GM12878 (cell line): ENCODE measurements around the gene SPANXN4. TPM values are rescaled to one million over a fixed set of nuclear protein-coding genes. Genes with fewer than 3 reads are reported as not detected.
A peak's percentile ranks its signal among the peaks of the same experiment; 100 is the strongest.

ENCODE experiments used
- ATAC-seq: fragments of 200-7000 bp; cut with Tn5 transposase; 3 replicates; pipeline ENCODE4 v1.9.1; 2020; ENCODE audit warnings: mild to moderate bottlenecking, moderate library complexity
- BruUV-seq: library from RNA; stranded (reverse); fragments of 400-500 nt; replicated peaks from 2 replicates; lab custom pipeline; 2021; lab: Mats Ljungman, UMichigan
- CTCF ChIA-PET: fragments of 300-600 bp; sonication (Branson Sonifier 250); formaldehyde crosslinking; extraction: SDS; loops from one replicate; lab custom pipeline; 2021; ENCODE audit warnings: inconsistent platforms; lab: Yijun Ruan, JAX
- POLR2A ChIA-PET: fragments of 350-600 bp; formaldehyde crosslinking; extraction: SDS; loops from one replicate; lab custom pipeline; 2021; ENCODE audit warnings: inconsistent platforms; lab: Charles Lee
- RAD21 ChIA-PET: fragments of 300-600 bp; sonication (Branson Sonifier 250); formaldehyde crosslinking; loops from one replicate; lab custom pipeline; 2023; ENCODE audit warnings: antibody characterized with exemption; ENCODE audit not compliant: unreplicated experiment; lab: Charles Lee
- SMC1A ChIA-PET: fragments of 300-600 bp; sonication (Branson Sonifier 250); formaldehyde crosslinking; loops from one replicate; lab custom pipeline; 2023; ENCODE audit not compliant: unreplicated experiment, uncharacterized antibody; lab: Charles Lee
- DNase-seq: peaks from one replicate; pipeline ENCODE4 v3.0.0-alpha.2; 2011; ENCODE audit warnings: low read depth, low spot score
- FAIRE-seq: peaks from 3 replicates; lab custom pipeline; 2011; peaks lifted over from hg19 to GRCh38; lab: Jason Lieb, UNC
- H2AFZ ChIP-seq: 2 replicates; pipeline ENCODE4 v1.6.0; 2011; ENCODE audit warnings: low read depth, low read length, control low read depth; ENCODE audit not compliant: control insufficient read depth
- H3K27ac ChIP-seq: 2 replicates; pipeline ENCODE4 v1.5.1; 2011; ENCODE audit warnings: control low read depth; ENCODE audit not compliant: control insufficient read depth, insufficient read depth
- H3K27me3 ChIP-seq, 2 experiments: replicated peaks in 1 of 2; 2 replicates each; pipeline versions ENCODE4 v1.6.0 to v1.6.1; 2011; ENCODE audit warnings: low read length in 1 of 2; ENCODE audit not compliant: control insufficient read depth in 2 of 2, insufficient read depth in 2 of 2
- H3K36me3 ChIP-seq, 2 experiments: 2 replicates each; pipeline ENCODE4 v1.5.1; 2011; ENCODE audit warnings: low read length in 1 of 2; ENCODE audit not compliant: control insufficient read depth in 2 of 2, insufficient read depth in 2 of 2
- H3K4me1 ChIP-seq: 2 replicates; pipeline ENCODE4 v1.6.1; 2011; ENCODE audit warnings: mild to moderate bottlenecking, low read length, moderate library complexity, mixed read lengths; ENCODE audit not compliant: control insufficient read depth, insufficient read depth
- H3K4me2 ChIP-seq: 2 replicates; pipeline ENCODE4 v1.6.0; 2011; ENCODE audit warnings: control low read depth; ENCODE audit not compliant: control insufficient read depth, insufficient read depth
- H3K4me3 ChIP-seq: fragments of 200-600 bp; sonication (generic); 2 replicates; pipeline ENCODE4 v1.5.1; 2016
- H3K79me2 ChIP-seq: 2 replicates; pipeline ENCODE4 v1.6.0; 2011; ENCODE audit warnings: low read length; ENCODE audit not compliant: control insufficient read depth, insufficient read depth
- H3K9ac ChIP-seq: 2 replicates; pipeline ENCODE4 v1.8.0; 2011; ENCODE audit warnings: low read length, control low read depth, mixed read lengths; ENCODE audit not compliant: control insufficient read depth, insufficient read depth
- H3K9me3 ChIP-seq: replicated peaks from 3 replicates; pipeline ENCODE4 v1.5.1; 2011; ENCODE audit warnings: mild to moderate bottlenecking, low read length; ENCODE audit not compliant: control insufficient read depth, insufficient read depth
- H4K20me1 ChIP-seq: 2 replicates; pipeline ENCODE4 v1.6.0; 2011; ENCODE audit not compliant: control insufficient read depth, insufficient read depth
- HCFC1 ChIP-seq: fragments of 150-350 bp; IDR thresholded peaks from 2 replicates; pipeline ENCODE4 v1.6.1; 2014; ENCODE audit warnings: low read length
- IKZF1 ChIP-seq: fragments of 450-650 bp; conservative IDR thresholded peaks from 2 replicates; pipeline ENCODE4 v1.6.1; 2017; ENCODE audit warnings: antibody characterized with exemption, mild to moderate bottlenecking
- KDM1A ChIP-seq: fragments of 200-600 bp; sonication (generic); IDR thresholded peaks from 2 replicates; pipeline ENCODE4 v1.6.1; 2016; ENCODE audit warnings: borderline replicate concordance
- MEF2A ChIP-seq: IDR thresholded peaks from 2 replicates; pipeline ENCODE4 v1.6.1; 2011; ENCODE audit warnings: low read depth, mild to moderate bottlenecking, low read length, moderate library complexity; ENCODE audit not compliant: insufficient read depth
- PAX5 ChIP-seq: IDR thresholded peaks from 2 replicates; pipeline ENCODE4 v1.6.1; 2011; ENCODE audit warnings: low read depth, low read length, borderline replicate concordance
- RAD21 ChIP-seq: IDR thresholded peaks from 2 replicates; pipeline ENCODE4 v1.6.1; 2011; ENCODE audit warnings: mild to moderate bottlenecking, low read depth, low read length, moderate library complexity; ENCODE audit not compliant: insufficient read depth
- RB1 ChIP-seq: fragments of 450-650 bp; formaldehyde crosslinking; IDR thresholded peaks from 2 replicates; pipeline ENCODE4 v1.6.1; 2017; ENCODE audit warnings: mild to moderate bottlenecking, borderline replicate concordance
- RFX5 ChIP-seq: IDR thresholded peaks from 2 replicates; pipeline ENCODE4 v1.6.1; 2011; ENCODE audit warnings: low read depth, low read length, improper control_type of control experiment
- YBX1 ChIP-seq: fragments of 450-650 bp; IDR thresholded peaks from 2 replicates; pipeline ENCODE4 v1.6.1; 2016; ENCODE audit warnings: antibody characterized with exemption
- ZNF384 ChIP-seq: IDR thresholded peaks from 2 replicates; pipeline ENCODE4 v1.6.1; 2012; ENCODE audit warnings: low read depth, mild to moderate bottlenecking, low read length, improper control_type of control experiment, borderline replicate concordance
- WGBS: methylation state at CpG from one replicate; pipeline ENCODE4 v1.1.6; 2016; ENCODE audit warnings: low lambda C conversion rate; ENCODE audit not compliant: insufficient replicate concordance, insufficient coverage; ENCODE audit errors: missing lambda C conversion rate; 5-methylcytosine and 5-hydroxymethylcytosine counted together
- in situ Hi-C: fragments of 300-500 bp; cut with MboI; formaldehyde crosslinking; loops from 9 replicates; pipeline ENCODE4 v1.14.3; 2018; ENCODE audit warnings: mixed read lengths
- intact Hi-C: fragments of 100-400 bp; cut with micrococcal nuclease; formaldehyde crosslinking; loops from one replicate; pipeline ENCODE4 v1.14.2; 2022; ENCODE audit not compliant: unreplicated experiment
- polyA plus RNA-seq, 11 experiments: library from polyadenylated mRNA; depleted of rRNA in 4 of 11; unstranded in 6 of 11; stranded (reverse) in 5 of 11; fragments of >200 nt; fragmentation: Nextera tagmentation in 4 of 11; fragmentation: Illumina TruSeq in 1 of 11; extraction: Ambion mirVana in 4 of 11; extraction: Trizol in 1 of 11; gene quantifications; 1 replicate in 1 of 11; 2 replicates in 10 of 11; pipeline versions ENCODE4 v1.2.1 to v1.2.3, GENCODE V29; 2011 to 2016; ENCODE audit warnings: inconsistent platforms in 2 of 11, missing spikeins in 2 of 11, low read depth in 1 of 11
- total RNA-seq, 4 experiments: library from RNA; depleted of rRNA in 3 of 4; stranded (reverse); fragments of >200 nt in 3 of 4; fragmentation: Illumina TruSeq in 1 of 4; extraction: Trizol in 1 of 4; gene quantifications; 2 replicates each; pipeline versions ENCODE4 v1.2.1 to v1.2.3, GENCODE V29; 2013 to 2021
- TF ChIP-seq, protein P1 (sequence below): fragments of 450-650 bp; IDR thresholded peaks from 2 replicates; pipeline ENCODE4 v1.6.1; 2014; ENCODE audit warnings: mild to moderate bottlenecking
- TF ChIP-seq, protein P2 (sequence below): fragments of 450-650 bp; IDR thresholded peaks from 2 replicates; pipeline ENCODE4 v1.6.1; 2017; ENCODE audit warnings: antibody characterized with exemption, mild to moderate bottlenecking, moderate library complexity

The SPANXN4 gene
- total and polyA plus RNA-seq, 10 of the 15 experiments (the other 5 are each of a cell fraction or from before 2014, with no cell fraction given): not detected

DNA sequence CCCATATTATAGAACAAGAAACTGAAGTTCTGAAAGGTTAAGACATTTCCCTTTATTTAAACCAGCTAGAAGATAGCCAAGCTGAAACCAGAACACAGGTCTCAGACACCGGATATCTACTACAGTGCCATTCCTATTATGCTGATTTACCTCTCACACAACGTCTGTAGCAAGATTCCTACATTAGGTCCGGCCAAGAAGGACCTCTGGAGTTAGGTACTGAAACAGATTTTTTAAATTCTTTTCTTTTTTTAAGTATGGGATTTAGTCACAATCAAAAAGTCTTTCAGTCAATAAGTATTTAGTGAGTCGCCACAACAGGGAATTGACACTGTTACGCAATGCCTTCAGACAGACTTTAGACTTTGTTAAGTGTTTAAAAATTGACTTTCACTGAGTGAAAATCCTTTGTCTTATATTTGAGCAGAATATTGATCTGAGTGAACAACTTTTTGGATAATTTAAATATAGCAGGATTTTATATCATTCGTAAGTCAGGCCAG, 26.5 kb upstream of the SPANXN4 start:
- POLR2A ChIA-PET: no interaction called here
- Histone ChIP-seq H3K4me3 (no peak overlapping the region), H3K27ac (no peak overlapping the region), H3K9ac (no peak overlapping the region), H3K27me3 (no peaks in the 10 kb centered on the region), H2AFZ (no peak overlapping the region), H3K9me3 (no peaks in the 10 kb centered on the region), H3K4me1 (no peaks in the 10 kb centered on the region), H3K79me2 (no peaks in the 10 kb centered on the region), H4K20me1 (no peaks in the 10 kb centered on the region), H3K36me3 (no peaks in the 10 kb centered on the region), H3K4me2 (no peak overlapping the region)
- DNase-seq: no peak
- in situ Hi-C loops: no loop called here
- CTCF ChIA-PET: interaction anchor here (1.2 kb wide), 1 partner anchor 9 kb away, joined by 4 read pairs; no protein-coding TSS in a partner anchor
- SMC1A ChIA-PET: interaction anchor here (1.1 to 1.8 kb wide), 2 partner anchors 9 to 18 kb away, joined by 3 to 8 read pairs; no protein-coding TSS in a partner anchor
- intact Hi-C loops: no loop called here
- RAD21 ChIA-PET: no interaction called here
- 49% methylated on average over 6 of the region's 6 CpGs for WGBS
- FAIRE-seq: no peak
- no TSS peak for BruUV-seq
- no peak for TF ChIP-seq ZNF384
- no peak for TF ChIP-seq MEF2A
- no peak for TF ChIP-seq KDM1A
- TF ChIP-seq, protein P1, sequence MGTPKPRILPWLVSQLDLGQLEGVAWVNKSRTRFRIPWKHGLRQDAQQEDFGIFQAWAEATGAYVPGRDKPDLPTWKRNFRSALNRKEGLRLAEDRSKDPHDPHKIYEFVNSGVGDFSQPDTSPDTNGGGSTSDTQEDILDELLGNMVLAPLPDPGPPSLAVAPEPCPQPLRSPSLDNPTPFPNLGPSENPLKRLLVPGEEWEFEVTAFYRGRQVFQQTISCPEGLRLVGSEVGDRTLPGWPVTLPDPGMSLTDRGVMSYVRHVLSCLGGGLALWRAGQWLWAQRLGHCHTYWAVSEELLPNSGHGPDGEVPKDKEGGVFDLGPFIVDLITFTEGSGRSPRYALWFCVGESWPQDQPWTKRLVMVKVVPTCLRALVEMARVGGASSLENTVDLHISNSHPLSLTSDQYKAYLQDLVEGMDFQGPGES: no peak
- ATAC-seq: peak; percentile 19; the same call in 2 of the 3 replicates

DNA sequence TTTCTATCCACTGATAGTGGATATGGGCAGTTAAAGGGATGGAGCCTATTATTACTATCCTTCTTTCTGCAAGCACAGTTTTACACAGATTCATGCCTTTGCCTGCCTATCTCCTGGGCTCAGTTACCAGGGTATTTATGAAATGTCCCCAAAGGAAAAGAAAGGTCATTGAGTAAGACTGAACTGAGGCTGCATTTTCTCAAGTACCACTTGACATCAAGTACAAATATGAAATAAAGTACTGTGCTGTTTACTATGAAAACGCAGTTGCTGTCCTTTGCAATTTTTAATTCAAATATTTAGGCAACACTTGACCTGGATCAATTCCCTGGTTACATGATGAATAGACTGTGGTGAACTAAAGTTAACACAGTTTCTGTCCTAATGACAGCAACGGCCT, 23.5 kb upstream of the SPANXN4 start:
- BruUV-seq: no TSS peak
- in situ Hi-C loops (no loop called here), intact Hi-C loops (no loop called here)
- Histone ChIP-seq H3K79me2 (no peaks in the 10 kb centered on the region), H3K27ac (no peak overlapping the region), H4K20me1 (no peaks in the 10 kb centered on the region), H3K27me3 (no peaks in the 10 kb centered on the region), H3K4me1 (no peaks in the 10 kb centered on the region), H3K9ac (no peak overlapping the region), H3K4me2 (no peak overlapping the region), H2AFZ (no peak overlapping the region), H3K4me3 (no peak overlapping the region), H3K36me3 (no peaks in the 10 kb centered on the region), H3K9me3 (no peaks in the 10 kb centered on the region)
- DNase-seq (no peak), ATAC-seq (no peak), FAIRE-seq (no peak)
- 30% methylated on average over 2 of the region's 2 CpGs for WGBS
- TF ChIP-seq, protein P2, sequence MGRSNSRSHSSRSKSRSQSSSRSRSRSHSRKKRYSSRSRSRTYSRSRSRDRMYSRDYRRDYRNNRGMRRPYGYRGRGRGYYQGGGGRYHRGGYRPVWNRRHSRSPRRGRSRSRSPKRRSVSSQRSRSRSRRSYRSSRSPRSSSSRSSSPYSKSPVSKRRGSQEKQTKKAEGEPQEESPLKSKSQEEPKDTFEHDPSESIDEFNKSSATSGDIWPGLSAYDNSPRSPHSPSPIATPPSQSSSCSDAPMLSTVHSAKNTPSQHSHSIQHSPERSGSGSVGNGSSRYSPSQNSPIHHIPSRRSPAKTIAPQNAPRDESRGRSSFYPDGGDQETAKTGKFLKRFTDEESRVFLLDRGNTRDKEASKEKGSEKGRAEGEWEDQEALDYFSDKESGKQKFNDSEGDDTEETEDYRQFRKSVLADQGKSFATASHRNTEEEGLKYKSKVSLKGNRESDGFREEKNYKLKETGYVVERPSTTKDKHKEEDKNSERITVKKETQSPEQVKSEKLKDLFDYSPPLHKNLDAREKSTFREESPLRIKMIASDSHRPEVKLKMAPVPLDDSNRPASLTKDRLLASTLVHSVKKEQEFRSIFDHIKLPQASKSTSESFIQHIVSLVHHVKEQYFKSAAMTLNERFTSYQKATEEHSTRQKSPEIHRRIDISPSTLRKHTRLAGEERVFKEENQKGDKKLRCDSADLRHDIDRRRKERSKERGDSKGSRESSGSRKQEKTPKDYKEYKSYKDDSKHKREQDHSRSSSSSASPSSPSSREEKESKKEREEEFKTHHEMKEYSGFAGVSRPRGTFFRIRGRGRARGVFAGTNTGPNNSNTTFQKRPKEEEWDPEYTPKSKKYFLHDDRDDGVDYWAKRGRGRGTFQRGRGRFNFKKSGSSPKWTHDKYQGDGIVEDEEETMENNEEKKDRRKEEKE: no peak
- TF ChIP-seq YBX1 (no peak), RFX5 (no peak), PAX5 (no peak), HCFC1 (no peak), RAD21 (no peak), IKZF1 (no peak), RB1 (no peak)
- SMC1A ChIA-PET: no interaction called here
- RAD21 ChIA-PET: no interaction called here
- CTCF ChIA-PET: interaction anchor here (0.6 kb wide), 1 partner anchor 240 kb away, joined by 3 read pairs; no protein-coding TSS in a partner anchor
- POLR2A ChIA-PET: no interaction called here
